Cardiac fibroblast (primary cell): ENCODE data around the gene PROSER3.
"Not testable (repeated sequence)": the region's sequence is repeated elsewhere in the genome, so short reads cannot be mapped to it uniquely, and the experiment has no call there.

Experiments used
- DNase-seq, 2 donors: peaks; one replicate each; pipeline versions ENCODE4 v3.0.0 to v3.0.0-alpha.2; 2010; ENCODE audit warnings: low read depth in 2 of 2
- H3K4me3 ChIP-seq, 2 donors: replicated peaks in 1 of 2; 1 replicate in 1 of 2; 2 replicates in 1 of 2; pipeline ENCODE4 v1.5.1; 2011; ENCODE audit warnings: low read depth in 2 of 2, low read length in 2 of 2, mild to moderate bottlenecking in 2 of 2, moderate library complexity in 1 of 2
- CTCF ChIP-seq: IDR thresholded peaks from one replicate; pipeline ENCODE4 v1.5.1; 2011; ENCODE audit warnings: low read depth, mild to moderate bottlenecking, low read length, inconsistent platforms

Gene PROSER3

GRCh38 chr19:35722897-35723296 is 35.1 kb upstream of the PROSER3 start:
- H3K4me3 ChIP-seq: no peak overlapping the region
- no peak for TF ChIP-seq CTCF
- DNase-seq: no peak

- no peak for DNase-seq
- no peak overlapping the region for H3K4me3 ChIP-seq
- no peak for TF ChIP-seq CTCF
These were observed 34.3 kb upstream of the PROSER3 start for GRCh38 chr19:35723671-35724070.

GRCh38 chr19:35724132-35724531 is 33.8 kb upstream of the PROSER3 start:
- not testable (repeated sequence) for H3K4me3 ChIP-seq, DNase-seq

GRCh38 chr19:35724560-35724959 is 33.4 kb upstream of the PROSER3 start:
- no peak overlapping the region for H3K4me3 ChIP-seq
- TF ChIP-seq CTCF: no peak
- no peak for DNase-seq

GRCh38 chr19:35725216-35725861 is 32.6 kb upstream of the PROSER3 start:
- DNase-seq: no peak
- no peak overlapping the region for H3K4me3 ChIP-seq

GRCh38 chr19:35727053-35727955 is 30.7 kb upstream of the PROSER3 start:
- DNase-seq: no peak
- H3K4me3 ChIP-seq: no peak overlapping the region
- no peak for TF ChIP-seq CTCF

More at GRCh38 chr19:35725216-35725861, 32.6 kb upstream of the PROSER3 start:
- TF ChIP-seq CTCF: no peak

GRCh38 chr19:35727956-35728706 is 29.8 kb upstream of the PROSER3 start:
- no peak for TF ChIP-seq CTCF
- no peak overlapping the region for H3K4me3 ChIP-seq
- DNase-seq: no peak
